Pons (tissue), 1 donor: ENCODE results near the gene DTNB.
"Not testable (repeated sequence)": the region's sequence is repeated elsewhere in the genome, so short reads cannot be mapped to it uniquely, and the experiment has no call there.

Source experiments
- DNase-seq: peaks from one replicate; pipeline ENCODE4 v3.0.0-alpha.2; 2016; ENCODE audit warnings: low spot score

Gene DTNB

GRCh38 chr2:25684577-25685473, 11.4 kb upstream of the DTNB start:
- no peak for DNase-seq

GRCh38 chr2:25682082-25682481, 8.7 kb upstream of the DTNB start:
- no peak for DNase-seq

- DNase-seq, result no peak
Measured at GRCh38 chr2:25677877-25678276, 4.5 kb upstream of the DTNB start.

GRCh38 chr2:25674077-25674362, 643 bp upstream of the DTNB start:
- DNase-seq, result peak; percentile 26

- DNase-seq, result peak; percentile 30
Measured at GRCh38 chr2:25672494-25673299, 680 bp downstream of the DTNB start.

- no peak for DNase-seq
Measured at GRCh38 chr2:25671622-25672021, 1.8 kb downstream of the DTNB start.

GRCh38 chr2:25669520-25669919, 3.9 kb downstream of the DTNB start:
- no peak for DNase-seq

- no peak for DNase-seq
Measured at GRCh38 chr2:25666218-25666617, 7.2 kb downstream of the DTNB start.

GRCh38 chr2:25665429-25665828, 7.9 kb downstream of the DTNB start:
- not testable (repeated sequence) for DNase-seq

GRCh38 chr2:25664965-25665307, 8.4 kb downstream of the DTNB start:
- DNase-seq, result no peak

GRCh38 chr2:25664183-25664964, 9.0 kb downstream of the DTNB start:
- DNase-seq, result peak; percentile 92

- no peak for DNase-seq
Measured at GRCh38 chr2:25655316-25655715, 18.1 kb downstream of the DTNB start.

- DNase-seq, result no peak
Measured at GRCh38 chr2:25654801-25655200, 18.6 kb downstream of the DTNB start.

GRCh38 chr2:25651782-25652455, 21.5 kb downstream of the DTNB start:
- no peak for DNase-seq

GRCh38 chr2:25651066-25651465, 22.3 kb downstream of the DTNB start:
- DNase-seq, result no peak

GRCh38 chr2:25650256-25650655, 23.1 kb downstream of the DTNB start:
- DNase-seq, result peak; percentile 32

GRCh38 chr2:25649786-25650185, 23.6 kb downstream of the DTNB start:
- no peak for DNase-seq

- DNase-seq, result no peak
Measured at GRCh38 chr2:25642298-25642697, 31.1 kb downstream of the DTNB start.

- no peak for DNase-seq
Measured at GRCh38 chr2:25639696-25640095, 33.7 kb downstream of the DTNB start.

GRCh38 chr2:25639131-25639530, 34.2 kb downstream of the DTNB start:
- DNase-seq, result no peak

GRCh38 chr2:25635797-25636196, 37.6 kb downstream of the DTNB start:
- no peak for DNase-seq

- DNase-seq, result not testable (repeated sequence)
Measured at GRCh38 chr2:25633801-25634200, 39.6 kb downstream of the DTNB start.
